HepG2 (cell line): ENCODE results near the gene NME2. TPM values are rescaled to one million over a fixed set of nuclear protein-coding genes. Genes with fewer than 3 reads are reported as not detected.
A peak's percentile ranks its signal among the peaks of the same experiment; 100 is the strongest.

Experiments
- ARID4A ChIP-seq: sonication (generic); formaldehyde crosslinking; IDR thresholded peaks from 2 replicates; pipeline ENCODE4 v1.5.0; 2020; ENCODE audit warnings: mild to moderate bottlenecking, missing genetic modification reagents, borderline replicate concordance
- CC2D1A ChIP-seq: sonication (generic); formaldehyde crosslinking; IDR thresholded peaks from 2 replicates; pipeline ENCODE4 v1.8.1; 2023; ENCODE audit warnings: mild to moderate bottlenecking, missing genetic modification reagents
- CEBPG ChIP-seq: IDR thresholded peaks from 2 replicates; pipeline ENCODE4 v1.6.1; 2016
- CREM ChIP-seq, 2 experiments: sonication (generic) in 1 of 2; formaldehyde crosslinking in 1 of 2; IDR thresholded peaks; 2 replicates each; pipeline versions ENCODE4 v1.4.0 to v1.6.1; 2016 to 2020; ENCODE audit warnings: antibody characterized with exemption in 1 of 2, mild to moderate bottlenecking in 1 of 2, missing genetic modification reagents in 1 of 2
- E2F5 ChIP-seq: sonication (generic); formaldehyde crosslinking; conservative IDR thresholded peaks from 2 replicates; pipeline ENCODE4 v1.4.0; 2020; ENCODE audit warnings: missing genetic modification reagents
- KLF6 ChIP-seq: IDR thresholded peaks from 2 replicates; pipeline ENCODE4 v1.8.0; 2016; ENCODE audit warnings: missing biosample characterization, missing genetic modification reagents
- NAIF1 ChIP-seq: sonication (generic); formaldehyde crosslinking; IDR thresholded peaks from 2 replicates; pipeline ENCODE4 v1.5.0; 2020; ENCODE audit warnings: mild to moderate bottlenecking, missing genetic modification reagents, borderline replicate concordance
- RARA ChIP-seq: IDR thresholded peaks from 2 replicates; pipeline ENCODE4 v1.6.1; 2016; ENCODE audit warnings: missing genetic modification reagents, missing compliant biosample characterization
- RBM22 ChIP-seq: fragments of 200-400 bp; formaldehyde crosslinking; optimal IDR thresholded peaks from 2 replicates; pipeline ENCODE3; 2017; ENCODE audit warnings: mild to moderate bottlenecking, low read length, moderate library complexity
- SKI ChIP-seq: fragments of 450-650 bp; IDR thresholded peaks from one replicate; pipeline ENCODE4 v1.6.1; 2018; ENCODE audit warnings: mild to moderate bottlenecking; ENCODE audit not compliant: partially characterized antibody
- TIGD3 ChIP-seq: sonication (generic); formaldehyde crosslinking; IDR thresholded peaks from 2 replicates; pipeline ENCODE4 v1.5.1; 2020; ENCODE audit warnings: mild to moderate bottlenecking, missing genetic modification reagents, borderline replicate concordance
- ZFP90 ChIP-seq: sonication (generic); formaldehyde crosslinking; IDR thresholded peaks from 2 replicates; pipeline ENCODE4 v1.8.0; 2022; ENCODE audit warnings: missing genetic modification reagents, mild to moderate bottlenecking, inconsistent platforms, borderline replicate concordance
- ZHX1 ChIP-seq: sonication (generic); formaldehyde crosslinking; IDR thresholded peaks from 2 replicates; pipeline ENCODE4 v1.8.1; 2022; ENCODE audit warnings: low read depth, mild to moderate bottlenecking, missing genetic modification reagents
- ZKSCAN1 ChIP-seq: fragments of 150-350 bp; IDR thresholded peaks from 2 replicates; pipeline ENCODE4 v1.6.1; 2014; ENCODE audit warnings: low read length
- ZNF446 ChIP-seq: sonication (generic); formaldehyde crosslinking; IDR thresholded peaks from 2 replicates; pipeline ENCODE4 v1.5.0; 2020; ENCODE audit warnings: mild to moderate bottlenecking, missing genetic modification reagents
- ZNF552 ChIP-seq: sonication (generic); formaldehyde crosslinking; IDR thresholded peaks from 2 replicates; pipeline ENCODE4 v1.9.0; 2022; ENCODE audit warnings: missing genetic modification reagents, mild to moderate bottlenecking, borderline replicate concordance
- ZNF562 ChIP-seq: sonication (generic); formaldehyde crosslinking; IDR thresholded peaks from 2 replicates; pipeline ENCODE4 v1.8.0; 2022; ENCODE audit warnings: missing genetic modification reagents, borderline replicate concordance
- ZNF569 ChIP-seq: sonication (generic); formaldehyde crosslinking; IDR thresholded peaks from 2 replicates; pipeline ENCODE4 v1.5.0; 2020; ENCODE audit warnings: mild to moderate bottlenecking, missing genetic modification reagents, moderate library complexity, borderline replicate concordance
- ZNF644 ChIP-seq: IDR thresholded peaks from 2 replicates; pipeline ENCODE4 v1.6.1; 2016; ENCODE audit warnings: low read depth
- polyA plus RNA-seq, 8 experiments: library from polyadenylated mRNA; depleted of rRNA in 3 of 8; stranded (reverse) in 7 of 8; unstranded in 1 of 8; fragments of >200 nt; fragmentation: Illumina TruSeq in 4 of 8; extraction: Trizol in 4 of 8; gene quantifications; 2 replicates each; pipeline versions ENCODE4 v1.2.1 to v1.2.3, GENCODE V29; 2011 to 2016; ENCODE audit warnings: low read depth in 4 of 8, missing spikeins in 1 of 8, mixed read lengths in 1 of 8; ENCODE audit not compliant: insufficient read depth in 1 of 8
- total RNA-seq, 5 experiments: library from RNA; depleted of rRNA; stranded (reverse); fragments of >200 nt; fragmentation: Illumina TruSeq; extraction: Trizol; gene quantifications; 2 replicates each; pipeline ENCODE4 v1.2.3, GENCODE V29; 2016; ENCODE audit warnings: low read depth in 1 of 5

NME2 gene
- total and polyA plus RNA-seq, 2 of the 13 experiments (the other 11 are each of a cell fraction or from before 2014, with no cell fraction given), result 790 to 1,213 TPM

DNA sequence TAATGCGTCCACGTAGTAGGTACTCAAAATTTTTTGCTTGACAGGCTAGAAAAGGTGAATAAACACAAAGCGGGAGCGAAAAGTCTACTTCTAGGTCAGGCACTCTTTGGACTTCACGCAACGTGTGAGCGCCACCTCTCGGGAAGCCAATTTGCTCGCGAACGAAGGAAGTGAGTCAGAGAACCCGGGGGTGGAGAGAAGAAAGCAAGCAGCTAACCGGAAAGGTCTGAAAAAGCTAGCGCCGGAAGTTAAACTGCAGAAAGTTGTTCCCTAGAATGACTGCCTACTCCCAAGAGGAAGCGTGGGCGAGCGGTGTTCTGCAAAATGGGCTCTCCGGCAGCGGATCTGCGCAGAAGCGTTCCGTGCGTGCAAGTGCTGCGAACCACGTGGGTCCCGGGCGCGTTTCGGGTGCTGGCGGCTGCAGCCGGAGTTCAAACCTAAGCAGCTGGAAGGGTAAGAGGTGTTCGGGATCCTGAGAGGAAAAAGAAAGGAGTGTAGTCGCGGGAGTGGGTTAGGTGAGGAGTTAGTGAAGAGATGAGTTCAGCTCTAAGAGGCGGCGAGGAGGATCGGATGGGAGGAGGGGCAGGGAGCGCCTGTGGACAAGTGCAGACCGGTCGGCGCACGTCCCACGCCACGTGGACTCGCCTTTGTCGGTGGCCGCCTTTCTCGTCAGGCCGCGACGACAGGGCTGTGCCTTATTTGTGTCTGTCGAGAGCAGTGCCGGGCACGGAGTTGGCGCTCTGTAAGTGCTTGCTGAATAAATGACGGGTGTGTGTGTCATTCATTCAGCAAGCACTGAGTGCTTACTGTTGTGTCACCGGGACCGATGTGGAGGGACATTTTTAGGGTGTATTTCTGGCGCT is 12.8 kb upstream of the NME2 start, which contains the start of gene NME1 (continued):
- TF ChIP-seq E2F5 (CRISPR knock-in tag) (peak; percentile 73), SKI (peak; percentile 85), CEBPG (CRISPR knock-in tag) (peak; percentile 78), CREM (IDR thresholded peaks at IDR 0.05) (peak; percentile 94), CREM (CRISPR knock-in tag; IDR thresholded peaks at IDR 0.05) (peak; percentile 61; the same call in 1 of the 2 replicates), RARA (CRISPR knock-in tag) (peak; percentile 80), ZKSCAN1 (peak; percentile 93), ARID4A (CRISPR knock-in tag) (peak; percentile 100), ZNF552 (CRISPR knock-in tag) (peak; percentile 57; the same call in 1 of the 2 replicates), TIGD3 (CRISPR knock-in tag) (peak; percentile 85; the same call in 1 of the 2 replicates), ZFP90 (CRISPR knock-in tag) (peak; percentile 99), ZNF644 (peak; percentile 51; the same call in 1 of the 2 replicates), RBM22 (peak; percentile 88), KLF6 (CRISPR knock-in tag) (peak; percentile 99), ZNF446 (CRISPR knock-in tag) (peak; percentile 97), NAIF1 (CRISPR knock-in tag) (peak; percentile 95), ZNF569 (peak; percentile 76; the same call in 1 of the 2 replicates), ZNF562 (CRISPR knock-in tag) (0 out of 2 replicates have a peak, but pooled peaks have one; percentile 47), ZHX1 (0 out of 2 replicates have a peak, but pooled peaks have one; percentile 10), CC2D1A (CRISPR knock-in tag) (peak; percentile 95)
